ENCODE results near the gene LDLRAD3.

The LDLRAD3 gene

GRCh38 chr11:35950082-35950481, 6.2 kb downstream of the LDLRAD3 start:
- no peak overlapping the region for H3K4me3 ChIP-seq (ENCODE audit: low read depth, low read length)
- no peak for DNase-seq (ENCODE audit: low read depth)
- in situ Hi-C loops (cut with HindIII; ENCODE audit: low sequenced_read_pairs), result no loop called here
- TF ChIP-seq CTCF (IDR thresholded peaks at IDR 0.05; ENCODE audit: low read depth, low read length, missing control alignments), result no peak

- no peak overlapping the region for H3K4me3 ChIP-seq (ENCODE audit: low read depth, low read length)
- in situ Hi-C loops (cut with HindIII; ENCODE audit: low sequenced_read_pairs), result no loop called here
- no peak for DNase-seq (ENCODE audit: low read depth)
- no peak for TF ChIP-seq CTCF (IDR thresholded peaks at IDR 0.05; ENCODE audit: low read depth, low read length, missing control alignments)
Observed at GRCh38 chr11:35951680-35952079, 7.8 kb downstream of the LDLRAD3 start.

GRCh38 chr11:35953081-35953760, 9.4 kb downstream of the LDLRAD3 start:
- in situ Hi-C loops (cut with HindIII; ENCODE audit: low sequenced_read_pairs), result no loop called here
- no peak for TF ChIP-seq CTCF (IDR thresholded peaks at IDR 0.05; ENCODE audit: low read depth, low read length, missing control alignments)
- DNase-seq (ENCODE audit: low read depth), result no peak
- H3K4me3 ChIP-seq (ENCODE audit: low read depth, low read length), result no peak overlapping the region

GRCh38 chr11:35954205-35954604, 10.3 kb downstream of the LDLRAD3 start:
- in situ Hi-C loops (cut with HindIII; ENCODE audit: low sequenced_read_pairs), result no loop called here
- no peak for DNase-seq (ENCODE audit: low read depth)

GRCh38 chr11:35955636-35956035, 11.8 kb downstream of the LDLRAD3 start:
- no peak for DNase-seq (ENCODE audit: low read depth)
- in situ Hi-C loops (cut with HindIII; ENCODE audit: low sequenced_read_pairs), result no loop called here
- TF ChIP-seq CTCF (IDR thresholded peaks at IDR 0.05; ENCODE audit: low read depth, low read length, missing control alignments), result no peak
- H3K4me3 ChIP-seq (ENCODE audit: low read depth, low read length), result no peak overlapping the region

More at GRCh38 chr11:35954205-35954604, 10.3 kb downstream of the LDLRAD3 start:
- TF ChIP-seq CTCF (IDR thresholded peaks at IDR 0.05; ENCODE audit: low read depth, low read length, missing control alignments), result no peak
- H3K4me3 ChIP-seq (ENCODE audit: low read depth, low read length), result no peak overlapping the region

- no peak overlapping the region for H3K4me3 ChIP-seq (ENCODE audit: low read depth, low read length)
- no peak for DNase-seq (ENCODE audit: low read depth)
- in situ Hi-C loops (cut with HindIII; ENCODE audit: low sequenced_read_pairs), result no loop called here
- TF ChIP-seq CTCF (IDR thresholded peaks at IDR 0.05; ENCODE audit: low read depth, low read length, missing control alignments), result no peak
Observed at GRCh38 chr11:35962369-35963138, 18.7 kb downstream of the LDLRAD3 start.

All from astrocyte of the cerebellum (primary cell).